HG02884 (cell line): ENCODE results near the gene TMEM40.
"Not testable (repeated sequence)": the region's sequence is repeated elsewhere in the genome, so short reads cannot be mapped to it uniquely, and the experiment has no call there.

Experiments used
- ATAC-seq: cut with Tn5 transposase; IDR thresholded peaks from one replicate; pipeline ENCODE4 v1.9.1; 2021; ENCODE audit warnings: mild to moderate bottlenecking, moderate library complexity; ENCODE audit not compliant: unreplicated experiment

Gene TMEM40

GRCh38 chr3:12719984-12720898, 38.8 kb downstream of the TMEM40 start:
- ATAC-seq = no peak

GRCh38 chr3:12719541-12719940, 39.5 kb downstream of the TMEM40 start:
- ATAC-seq = no peak

GRCh38 chr3:12716605-12717151, 42.4 kb downstream of the TMEM40 start:
- no peak for ATAC-seq

- ATAC-seq = no peak
Observed at GRCh38 chr3:12714278-12714677, 44.8 kb downstream of the TMEM40 start.

GRCh38 chr3:12710062-12710461, 49.0 kb downstream of the TMEM40 start:
- ATAC-seq = no peak

GRCh38 chr3:12709334-12709733, 49.7 kb downstream of the TMEM40 start:
- ATAC-seq = no peak

GRCh38 chr3:12708584-12709192, 50.4 kb downstream of the TMEM40 start:
- ATAC-seq = no peak

GRCh38 chr3:12707449-12707848, 51.6 kb downstream of the TMEM40 start:
- no peak for ATAC-seq

- ATAC-seq = peak; percentile 91
Observed at GRCh38 chr3:12706504-12707253, 52.4 kb downstream of the TMEM40 start.

- ATAC-seq = no peak
Observed at GRCh38 chr3:12705981-12706380, 53.1 kb downstream of the TMEM40 start.

GRCh38 chr3:12705374-12705926, 53.6 kb downstream of the TMEM40 start:
- no peak for ATAC-seq

GRCh38 chr3:12702501-12702900, 56.6 kb downstream of the TMEM40 start:
- no peak for ATAC-seq

- ATAC-seq = not testable (repeated sequence)
Observed at GRCh38 chr3:12701601-12702000, 57.5 kb downstream of the TMEM40 start.

- no peak for ATAC-seq
Observed at GRCh38 chr3:12700800-12701199, 58.3 kb downstream of the TMEM40 start.

GRCh38 chr3:12695916-12696315, 63.1 kb downstream of the TMEM40 start:
- ATAC-seq = no peak

GRCh38 chr3:12695112-12695511, 63.9 kb downstream of the TMEM40 start:
- ATAC-seq = no peak

GRCh38 chr3:12692444-12692843, 66.6 kb downstream of the TMEM40 start:
- no peak for ATAC-seq

GRCh38 chr3:12689997-12690711, 68.9 kb downstream of the TMEM40 start:
- ATAC-seq = no peak

- ATAC-seq = no peak
Observed at GRCh38 chr3:12687948-12688347, 71.1 kb downstream of the TMEM40 start.

GRCh38 chr3:12686096-12686495, 73.0 kb downstream of the TMEM40 start:
- ATAC-seq = no peak
